ENCODE measurements around the gene EPB41.
"Not testable (repeated sequence)": the region's sequence is repeated elsewhere in the genome, so short reads cannot be mapped to it uniquely, and the experiment has no call there.

The EPB41 gene

DNA sequence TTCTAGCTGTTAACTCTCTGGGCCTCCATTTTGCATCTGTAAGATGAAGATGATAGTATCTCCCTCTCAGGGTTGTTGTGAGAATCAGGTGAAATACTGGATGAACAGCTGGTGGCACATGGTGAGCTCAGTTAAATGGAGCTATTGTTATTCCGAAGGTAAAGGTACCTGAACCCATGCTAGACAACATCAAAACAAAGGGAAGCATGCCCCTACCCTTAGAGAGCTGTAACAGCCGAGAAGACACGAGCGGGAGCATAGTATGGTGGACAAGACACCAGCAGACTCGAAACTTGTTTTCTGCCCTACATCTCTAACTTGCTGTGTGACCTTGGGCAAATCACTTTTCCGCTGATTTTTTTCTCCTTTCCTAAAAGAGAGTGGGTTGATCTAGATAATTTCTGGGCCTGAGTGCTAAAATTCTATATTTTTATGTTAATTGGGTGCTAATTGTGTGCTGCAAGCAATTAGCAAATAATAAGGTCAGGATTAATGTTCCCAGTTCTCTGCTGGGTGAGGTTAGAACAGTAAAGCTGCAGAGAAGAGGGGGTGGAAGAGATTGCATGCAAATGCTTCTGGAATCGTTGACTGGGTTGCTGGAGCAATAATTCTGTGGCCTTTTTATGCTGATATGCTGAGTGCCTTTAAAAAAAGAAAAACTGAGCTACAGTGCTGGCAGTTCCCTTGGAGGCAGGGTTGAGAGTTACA, 198.5 kb downstream of the EPB41 start:
- DNase-seq (ENCODE audit: low read depth), result no peak

DNA sequence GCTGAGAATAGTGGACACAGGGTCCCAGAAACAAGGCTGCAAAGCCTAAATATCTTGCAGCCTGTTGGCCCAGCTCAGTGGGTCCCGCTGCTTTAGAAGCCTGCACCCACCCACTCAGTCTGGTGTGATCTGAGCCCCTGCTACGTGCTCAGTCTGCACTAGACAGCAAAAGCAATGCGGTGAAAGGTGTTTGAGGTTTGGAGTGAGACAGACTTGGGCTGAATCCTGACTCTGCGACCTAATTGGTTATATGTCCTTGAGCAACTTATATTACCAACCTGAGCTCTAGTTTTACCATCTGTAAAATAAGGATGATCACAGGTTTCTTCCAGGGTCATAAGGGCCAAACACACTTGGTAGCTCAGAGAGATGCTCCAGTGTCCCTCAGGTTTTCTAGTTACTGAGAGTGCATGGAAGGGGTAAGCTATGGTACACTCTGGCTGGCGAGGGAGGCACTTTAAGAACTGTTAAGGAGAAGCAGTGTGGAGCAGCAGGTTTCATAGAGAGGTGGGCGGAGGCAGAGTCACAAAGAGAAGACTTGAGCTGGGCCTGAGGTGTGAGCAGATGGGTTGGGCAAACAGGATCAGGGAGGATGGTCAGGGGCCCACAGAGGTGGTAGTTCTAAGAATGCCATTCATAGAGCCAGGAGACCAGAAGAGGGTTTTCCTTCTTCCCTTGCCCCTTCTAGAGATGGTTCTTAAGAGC, 199.2 kb downstream of the EPB41 start:
- no peak for DNase-seq (ENCODE audit: low read depth)

DNA sequence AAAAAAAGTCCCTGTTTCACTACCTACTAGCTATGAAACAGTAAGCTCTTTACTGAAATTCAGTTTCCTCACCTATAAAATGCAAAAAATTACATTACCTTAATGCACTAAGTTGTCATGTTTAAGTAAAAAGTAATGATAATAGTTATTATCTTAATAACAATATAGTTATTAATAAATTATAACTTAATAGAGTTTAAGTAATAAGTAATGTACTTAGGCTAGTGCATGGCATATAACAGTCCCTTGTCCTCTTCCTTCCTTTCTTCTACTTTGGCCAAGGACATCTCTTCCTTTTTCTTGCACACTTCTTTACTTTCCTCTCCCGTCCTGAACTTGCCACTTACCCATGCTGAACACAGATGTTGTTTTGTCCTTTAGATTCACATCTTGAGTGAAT, 200.3 kb downstream of the EPB41 start:
- no peak for DNase-seq (ENCODE audit: low read depth)

- no peak for DNase-seq (ENCODE audit: low read depth)
Measured at GRCh38 chr1:29117381-29117780, 203.0 kb downstream of the EPB41 start.

DNA sequence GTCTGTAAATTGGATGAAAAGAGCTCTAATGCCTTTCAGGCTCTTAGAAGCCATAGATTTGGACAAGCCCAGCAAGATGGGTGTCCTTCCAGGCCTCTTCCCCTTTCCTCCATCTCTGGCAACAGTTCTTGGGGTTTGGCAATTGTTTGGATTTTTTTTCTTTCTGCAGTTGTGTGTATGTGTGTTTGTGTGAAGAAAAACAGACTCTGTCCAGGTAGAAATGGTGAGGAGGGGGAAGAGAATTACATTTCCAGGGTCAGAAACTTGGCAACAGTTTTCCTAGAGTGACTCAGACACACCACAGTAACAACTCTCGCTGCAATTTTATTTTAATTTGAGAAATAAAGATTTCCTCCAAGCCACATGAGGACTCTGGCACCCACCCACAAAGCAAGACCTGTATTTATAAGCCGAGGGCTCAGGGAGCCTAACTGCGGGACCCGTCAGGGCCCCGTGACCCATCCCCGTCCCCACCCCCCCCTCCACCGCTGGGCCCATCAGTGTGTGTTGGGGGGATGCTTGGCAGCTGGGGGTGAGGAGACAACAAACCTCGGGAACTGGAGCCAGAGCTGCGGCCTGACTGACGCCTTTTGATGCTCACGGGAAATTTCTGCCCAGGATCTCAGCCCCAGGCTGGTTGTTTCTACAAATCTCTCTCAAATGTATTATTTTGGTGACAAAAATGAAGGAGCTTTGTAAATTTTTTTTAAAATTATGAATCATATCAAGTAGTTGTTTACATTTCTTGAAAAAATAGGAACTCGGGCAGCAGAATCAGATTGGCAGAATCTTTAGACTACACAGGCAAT, 205.0 kb downstream of the EPB41 start:
- no peak for DNase-seq (ENCODE audit: low read depth)

DNA sequence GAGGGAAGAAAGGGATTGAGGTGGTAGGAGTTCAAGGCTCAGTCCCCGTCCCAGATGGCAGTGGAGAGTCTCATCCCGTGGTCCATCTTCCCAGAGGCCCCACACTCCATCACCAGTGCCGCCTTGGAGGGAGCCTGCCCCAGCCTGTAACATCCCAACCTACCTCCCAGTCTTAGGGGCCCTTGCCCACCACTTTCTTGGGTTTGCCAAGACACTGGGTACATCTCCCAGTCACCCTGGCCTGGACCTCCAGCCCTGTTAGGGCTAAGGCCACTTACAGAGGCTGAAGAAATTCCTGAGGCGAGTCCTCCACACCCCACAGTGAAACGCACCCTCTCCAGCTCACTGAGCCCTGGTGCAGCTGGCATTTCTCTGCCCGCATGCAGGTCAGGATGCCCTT, 206.0 kb downstream of the EPB41 start:
- no peak for DNase-seq (ENCODE audit: low read depth)

DNA sequence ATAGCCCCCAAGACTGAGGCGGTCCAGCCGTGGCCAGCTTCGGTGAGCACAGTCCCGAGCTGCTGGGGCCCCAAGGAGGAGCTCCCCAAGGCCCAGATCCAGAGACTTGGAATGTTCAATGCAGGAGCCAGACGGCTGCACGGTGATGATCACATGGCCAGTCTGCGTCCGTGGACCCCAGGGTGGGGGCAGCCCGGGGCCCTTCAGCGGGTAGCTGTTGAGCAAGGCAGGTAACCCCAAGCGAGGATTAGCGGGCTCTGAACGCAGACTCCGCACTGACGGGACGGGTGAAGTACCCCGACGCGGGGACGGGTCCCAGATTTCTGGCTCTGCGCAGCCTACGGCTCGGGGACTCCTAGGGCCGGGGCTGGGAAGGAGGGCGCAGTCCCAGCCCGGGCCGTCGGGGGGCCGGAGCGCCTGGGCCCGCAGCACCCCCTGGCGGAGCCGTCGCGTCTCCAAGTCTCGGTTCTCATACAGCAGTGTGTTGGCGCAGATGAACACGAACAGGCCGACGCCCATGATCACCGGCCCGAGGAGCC, 206.6 kb downstream of the EPB41 start:
- DNase-seq (ENCODE audit: low read depth), result peak; percentile 22

DNA sequence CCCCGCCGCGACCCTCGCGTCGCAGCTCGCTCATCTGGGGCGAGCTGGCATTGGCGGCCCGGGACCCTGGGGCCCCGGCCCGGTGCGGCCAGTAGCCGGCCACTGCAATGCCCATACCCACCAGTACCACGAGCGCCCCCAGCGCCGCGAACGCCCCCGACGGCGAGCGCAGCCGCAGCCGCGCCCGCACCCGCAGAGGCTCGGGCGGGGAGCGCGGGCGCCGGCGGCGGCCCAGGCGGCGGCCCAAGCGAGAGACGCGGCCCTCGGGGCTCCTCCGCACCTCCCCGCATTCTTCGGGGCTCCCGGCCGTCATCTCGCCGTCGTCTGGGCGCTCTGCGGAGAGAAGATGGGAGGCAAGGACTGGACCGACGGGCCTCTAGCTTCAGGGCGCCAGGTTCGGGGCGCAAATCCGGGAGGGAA, 207.2 kb downstream of the EPB41 start:
- no peak for DNase-seq (ENCODE audit: low read depth)

DNA sequence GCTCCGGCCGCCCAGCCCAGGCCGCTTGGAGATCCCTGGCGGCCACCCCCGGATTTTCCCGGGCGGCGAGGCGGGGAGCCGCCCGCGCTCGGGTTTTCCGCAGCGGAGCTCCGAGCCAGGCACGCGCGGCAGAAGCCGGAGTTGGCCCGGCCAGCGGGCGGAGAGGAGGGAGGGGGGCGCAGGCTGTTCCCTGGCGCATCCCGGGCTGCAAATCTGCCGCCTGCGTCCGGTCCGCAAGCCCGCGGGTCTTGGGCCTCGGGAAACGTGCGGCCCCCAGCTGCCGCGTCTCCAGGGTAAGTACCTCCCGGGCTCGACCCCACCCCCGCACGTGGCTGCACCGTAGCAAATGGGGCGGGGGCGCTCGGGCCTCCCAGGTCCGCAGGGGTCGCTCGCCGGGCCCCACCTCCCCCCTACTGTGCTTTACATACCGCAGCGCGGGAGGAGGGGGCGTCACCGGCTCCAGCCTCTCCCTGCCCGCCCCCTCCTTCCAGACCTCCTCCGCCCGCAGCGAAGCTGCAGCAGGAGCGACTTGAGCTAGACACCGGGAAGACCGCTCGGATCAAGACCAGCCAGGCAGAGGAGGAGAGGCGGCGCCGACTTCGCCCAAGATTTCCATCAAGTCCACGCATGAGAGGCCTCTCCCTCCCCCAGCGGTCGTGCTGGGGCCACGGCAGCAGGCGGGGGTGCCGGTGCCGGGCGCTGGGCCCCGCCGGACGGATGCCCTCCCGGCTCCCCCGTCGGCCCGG, 207.7 kb downstream of the EPB41 start:
- no peak for DNase-seq (ENCODE audit: low read depth)

DNA sequence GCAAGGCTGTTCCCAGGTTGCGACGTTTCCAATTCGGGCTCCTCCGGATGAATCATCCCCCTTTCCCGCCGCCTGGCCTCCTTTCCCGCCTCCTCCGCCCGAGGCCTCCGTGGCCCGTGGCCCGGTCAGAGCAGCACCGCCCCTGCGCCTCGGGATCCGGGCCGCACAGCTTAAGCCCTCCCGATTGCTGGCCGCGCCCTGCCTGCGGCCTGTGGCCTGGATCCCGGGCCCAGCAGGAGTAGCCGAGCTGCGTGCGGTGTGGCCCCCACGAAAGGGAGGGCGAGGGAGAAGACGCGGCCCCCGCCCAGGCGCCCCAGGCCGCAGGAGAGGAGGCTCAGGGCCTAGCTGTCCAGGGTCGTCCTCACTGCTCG, 208.3 kb downstream of the EPB41 start:
- DNase-seq (ENCODE audit: low read depth), result no peak

GRCh38 chr1:29123053-29123886, 208.9 kb downstream of the EPB41 start:
- no peak for DNase-seq (ENCODE audit: low read depth)

DNA sequence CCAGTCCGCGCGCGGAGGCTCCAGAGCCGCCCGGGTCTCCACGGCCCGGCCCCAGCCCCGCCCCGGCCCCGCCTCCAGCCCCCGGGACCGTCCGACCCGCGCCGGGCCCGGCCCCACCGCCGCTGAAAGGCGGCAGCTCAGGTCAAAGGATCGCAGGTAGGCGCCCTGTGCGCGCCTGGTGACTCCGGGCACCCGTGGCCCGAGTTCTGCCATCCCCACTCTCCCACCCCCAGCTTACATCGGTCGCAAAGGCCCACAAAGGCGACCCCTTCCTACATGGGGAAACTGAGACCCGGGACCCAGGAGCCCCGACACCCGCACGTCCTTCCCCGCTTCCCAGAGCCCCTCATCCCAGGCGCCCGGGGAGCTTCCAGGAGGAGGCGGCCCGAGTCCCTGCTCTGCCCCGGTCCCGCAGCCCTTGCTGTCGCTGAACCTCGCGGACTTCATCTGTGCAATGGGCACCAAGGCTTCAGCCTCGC, 209.6 kb downstream of the EPB41 start, which contains the start of gene TMEM200B:
TSS of gene TMEM200B (minus strand) at position 17 of the 479 bp plus-strand sequence. CDS start 2,075 bp downstream, outside the sequence.
- no peak for DNase-seq (ENCODE audit: low read depth)

- peak; percentile 26 for DNase-seq (ENCODE audit: low read depth)
Measured at GRCh38 chr1:29124366-29125236, 210.2 kb downstream of the EPB41 start.

DNA sequence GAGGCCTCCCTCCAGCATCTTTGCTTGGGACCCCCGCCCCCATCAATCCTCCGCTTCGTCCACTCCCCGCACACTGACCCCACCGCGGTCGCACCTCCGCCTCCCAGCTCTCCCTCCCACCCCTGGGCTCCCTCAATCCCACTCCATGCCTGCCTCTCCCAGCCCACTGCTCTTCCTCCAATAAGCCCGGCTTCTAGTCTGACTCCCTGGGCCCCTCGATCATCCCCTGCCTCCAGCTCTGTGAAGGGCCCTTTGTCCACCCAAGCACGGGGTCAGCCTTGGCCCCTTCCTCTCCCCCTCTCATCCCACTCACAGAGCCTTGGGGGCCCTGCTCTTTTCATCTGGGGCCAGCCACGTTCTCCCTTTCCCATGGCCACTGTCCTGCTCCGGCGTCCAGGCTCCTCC, 210.9 kb downstream of the EPB41 start:
- DNase-seq (ENCODE audit: low read depth), result no peak

GRCh38 chr1:29125788-29126187, 211.4 kb downstream of the EPB41 start:
- DNase-seq (ENCODE audit: low read depth), result no peak

DNA sequence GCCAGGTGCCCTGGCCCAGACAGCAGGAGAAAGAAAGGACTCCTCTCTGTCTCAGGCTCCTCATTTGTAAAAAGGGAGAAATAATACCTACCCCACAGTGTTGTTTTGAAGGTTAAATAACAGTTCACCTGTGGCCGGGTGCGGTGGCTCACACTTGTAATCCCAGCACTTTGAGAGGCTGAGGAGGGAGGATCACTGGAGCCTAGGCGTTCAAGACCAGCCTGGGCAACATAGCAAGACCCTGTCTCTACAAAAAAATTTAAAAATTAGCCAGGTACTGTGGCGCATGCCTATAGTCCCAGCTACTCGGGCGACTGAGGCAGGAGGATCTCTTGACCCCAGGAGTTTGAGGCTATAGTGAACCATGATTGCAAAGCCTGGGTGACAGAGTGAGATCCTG, 211.8 kb downstream of the EPB41 start:
- DNase-seq (ENCODE audit: low read depth), result no peak

GRCh38 chr1:29128739-29129138, 214.4 kb downstream of the EPB41 start:
- DNase-seq (ENCODE audit: low read depth), result no peak

DNA sequence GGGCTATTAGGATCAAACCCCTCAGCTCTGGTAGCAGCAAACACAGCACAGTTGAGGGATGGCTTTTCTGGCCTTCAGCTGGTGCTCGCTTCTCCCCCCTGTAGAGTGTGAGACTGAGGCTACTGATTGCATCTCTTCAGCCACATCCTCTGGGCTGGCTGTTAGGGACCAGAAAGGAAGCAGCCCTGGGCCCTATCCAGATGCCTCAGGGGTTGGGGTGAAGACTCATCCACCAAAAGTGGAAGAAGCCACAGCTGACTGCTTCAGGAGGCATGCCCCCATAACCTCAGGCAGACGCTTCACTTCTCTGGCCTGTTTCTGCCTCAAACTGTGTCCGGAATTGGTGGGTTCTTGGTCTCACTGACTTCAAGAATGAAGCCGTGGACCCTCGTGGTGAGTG, 215.5 kb downstream of the EPB41 start:
- DNase-seq (ENCODE audit: low read depth), result no peak

DNA sequence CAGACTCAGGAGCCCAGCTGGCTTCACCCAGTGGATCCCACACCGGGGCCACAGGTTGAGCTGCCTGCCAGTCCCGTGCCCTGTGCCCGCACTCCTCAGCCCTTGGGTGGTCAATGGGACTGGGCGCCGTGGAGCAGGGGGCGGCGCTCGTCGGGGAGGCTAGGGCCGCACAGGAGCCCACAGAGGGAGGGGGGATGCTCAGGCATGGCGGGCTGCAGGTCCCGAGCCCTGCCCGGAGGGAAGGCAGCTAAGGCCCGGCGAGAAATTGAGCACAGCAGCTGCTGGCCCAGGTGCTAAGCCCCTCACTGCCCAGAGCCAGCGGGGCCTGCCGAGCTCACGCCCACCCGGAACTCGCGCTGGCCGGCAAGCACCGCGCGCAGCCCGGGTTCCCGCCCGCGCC, 216.7 kb downstream of the EPB41 start:
- not testable (repeated sequence) for DNase-seq (ENCODE audit: low read depth)
